ENCODE results near the gene PARG.

Gene PARG

DNA sequence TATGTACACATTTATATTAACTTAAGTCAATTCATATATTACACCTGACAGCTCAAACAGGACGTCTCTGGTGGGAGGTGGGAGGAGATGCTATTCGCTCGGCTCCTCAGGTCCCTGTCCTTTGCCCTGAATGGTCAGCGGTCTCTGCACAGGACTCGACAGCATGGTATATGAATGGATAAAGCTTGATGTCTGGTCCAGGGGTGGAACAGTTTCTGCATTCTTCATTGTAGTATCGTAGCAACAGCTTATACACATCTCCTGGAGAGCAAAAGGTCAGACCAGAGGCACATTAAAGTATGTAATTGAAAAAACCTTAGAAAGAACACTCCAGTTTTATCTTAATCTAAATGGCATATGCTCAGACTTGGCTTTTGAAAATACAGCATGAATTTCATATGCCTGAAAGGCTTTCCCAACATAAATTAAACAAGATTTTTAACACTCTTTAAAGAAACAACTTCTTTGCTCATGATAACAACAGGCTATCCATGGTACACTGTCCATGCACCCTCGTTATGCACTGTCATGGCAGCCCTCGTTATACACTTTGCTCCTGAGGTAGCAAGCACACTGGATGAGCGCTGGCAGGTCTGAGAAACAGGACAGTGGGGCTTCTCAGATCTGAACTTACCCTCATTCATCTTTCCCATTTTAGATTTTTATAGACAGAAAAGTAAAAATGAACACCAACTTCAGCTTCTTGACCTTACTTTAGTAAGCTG is 122.4 kb downstream of the PARG start:
- H3K4me3 ChIP-seq (ENCODE audit: low read depth, low read length): no peak overlapping the region
- TF ChIP-seq, protein P1, sequence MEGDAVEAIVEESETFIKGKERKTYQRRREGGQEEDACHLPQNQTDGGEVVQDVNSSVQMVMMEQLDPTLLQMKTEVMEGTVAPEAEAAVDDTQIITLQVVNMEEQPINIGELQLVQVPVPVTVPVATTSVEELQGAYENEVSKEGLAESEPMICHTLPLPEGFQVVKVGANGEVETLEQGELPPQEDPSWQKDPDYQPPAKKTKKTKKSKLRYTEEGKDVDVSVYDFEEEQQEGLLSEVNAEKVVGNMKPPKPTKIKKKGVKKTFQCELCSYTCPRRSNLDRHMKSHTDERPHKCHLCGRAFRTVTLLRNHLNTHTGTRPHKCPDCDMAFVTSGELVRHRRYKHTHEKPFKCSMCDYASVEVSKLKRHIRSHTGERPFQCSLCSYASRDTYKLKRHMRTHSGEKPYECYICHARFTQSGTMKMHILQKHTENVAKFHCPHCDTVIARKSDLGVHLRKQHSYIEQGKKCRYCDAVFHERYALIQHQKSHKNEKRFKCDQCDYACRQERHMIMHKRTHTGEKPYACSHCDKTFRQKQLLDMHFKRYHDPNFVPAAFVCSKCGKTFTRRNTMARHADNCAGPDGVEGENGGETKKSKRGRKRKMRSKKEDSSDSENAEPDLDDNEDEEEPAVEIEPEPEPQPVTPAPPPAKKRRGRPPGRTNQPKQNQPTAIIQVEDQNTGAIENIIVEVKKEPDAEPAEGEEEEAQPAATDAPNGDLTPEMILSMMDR (IDR thresholded peaks at IDR 0.05; ENCODE audit: low read depth, low read length): no peak
- DNase-seq (ENCODE audit: low read depth, low spot score): no peak
- in situ Hi-C loops (cut with HindIII; ENCODE audit: low sequenced_read_pairs): no loop called here

DNA sequence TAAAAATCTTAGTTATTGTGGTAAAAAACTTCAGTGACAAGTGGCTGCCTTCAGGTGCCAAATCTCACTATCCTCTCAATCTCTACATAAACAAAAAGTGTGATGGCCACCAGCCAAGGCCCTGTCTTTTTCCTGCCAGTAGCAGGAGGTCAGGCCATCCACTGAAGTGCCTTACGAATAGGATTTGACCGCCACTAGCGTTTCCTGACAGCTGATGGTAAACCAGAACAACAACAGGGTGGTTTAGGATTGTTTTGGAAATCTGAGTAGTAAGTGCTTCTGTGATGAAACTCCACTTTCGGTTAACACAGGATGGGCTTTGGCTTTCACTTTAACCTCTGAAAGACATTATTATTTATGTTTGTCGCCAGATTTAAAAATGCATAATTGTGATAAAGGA is 124.0 kb downstream of the PARG start:
- H3K4me3 ChIP-seq (ENCODE audit: low read depth, low read length): no peak overlapping the region
- no peak for DNase-seq (ENCODE audit: low read depth, low spot score)
- in situ Hi-C loops (cut with HindIII; ENCODE audit: low sequenced_read_pairs): no loop called here
- TF ChIP-seq, protein P1 (IDR thresholded peaks at IDR 0.05; ENCODE audit: low read depth, low read length): no peak

DNA sequence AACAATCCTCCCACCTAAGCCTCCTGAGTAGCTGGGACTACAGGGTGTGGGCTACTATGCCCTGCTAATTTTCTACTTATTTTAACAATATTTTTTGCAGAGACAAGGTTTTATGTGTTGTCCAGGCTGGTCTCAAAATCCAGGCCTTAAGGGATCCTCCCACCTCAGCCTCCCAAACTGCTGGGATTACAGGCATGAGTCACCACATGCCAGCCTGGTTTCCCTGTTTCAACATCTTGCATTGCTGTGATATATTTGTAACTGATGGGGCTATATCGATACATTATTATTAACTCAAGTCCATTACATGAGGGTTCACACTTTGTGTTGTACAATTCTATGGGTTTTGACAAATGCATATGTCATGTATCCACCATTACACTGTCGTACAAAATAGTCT is 137.8 kb downstream of the PARG start:
- no peak overlapping the region for H3K4me3 ChIP-seq (ENCODE audit: low read depth, low read length)
- TF ChIP-seq, protein P1 (IDR thresholded peaks at IDR 0.05; ENCODE audit: low read depth, low read length): no peak
- in situ Hi-C loops (cut with HindIII; ENCODE audit: low sequenced_read_pairs): no loop called here
- no peak for DNase-seq (ENCODE audit: low read depth, low spot score)

DNA sequence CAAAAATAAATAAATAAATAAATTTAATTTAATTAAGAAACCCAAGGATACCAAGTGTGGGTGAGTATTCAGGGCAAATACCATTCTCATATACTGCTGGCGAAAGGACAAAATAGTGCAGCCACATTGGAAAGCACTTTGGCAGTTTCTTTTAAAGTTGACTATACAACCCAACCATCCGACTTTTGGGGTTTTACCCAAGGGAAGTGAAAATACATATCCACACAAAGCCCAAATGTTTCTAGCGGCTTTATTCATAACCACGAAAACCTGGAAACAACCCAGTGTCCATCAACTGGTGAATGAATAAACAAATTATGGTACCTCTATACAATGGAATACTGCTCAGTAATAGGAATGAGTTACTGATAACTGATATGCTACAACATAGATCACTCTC is 143.6 kb downstream of the PARG start:
- in situ Hi-C loops (cut with HindIII; ENCODE audit: low sequenced_read_pairs): no loop called here
- no peak for DNase-seq (ENCODE audit: low read depth, low spot score)
- TF ChIP-seq, protein P1 (IDR thresholded peaks at IDR 0.05; ENCODE audit: low read depth, low read length): no peak
- no peak overlapping the region for H3K4me3 ChIP-seq (ENCODE audit: low read depth, low read length)

DNA sequence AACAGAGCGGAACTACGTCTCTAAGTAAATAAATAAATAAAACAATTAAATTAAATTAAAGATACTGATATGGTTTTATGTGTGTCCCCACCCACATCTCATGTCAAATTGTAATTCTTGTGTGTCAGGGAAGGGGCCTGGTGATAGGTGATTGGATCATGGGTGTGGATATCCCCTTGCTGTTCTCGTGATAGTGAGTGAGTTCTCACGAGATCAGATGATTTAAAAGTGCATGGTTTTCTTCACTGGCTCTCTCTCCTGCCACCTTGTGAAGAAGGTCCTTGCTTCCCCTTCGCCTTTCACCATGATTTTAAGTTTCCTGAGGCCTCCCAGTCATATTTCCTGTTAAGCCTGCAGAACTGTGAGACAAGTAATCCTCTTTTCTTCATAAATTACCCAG is 150.7 kb downstream of the PARG start:
- TF ChIP-seq, protein P1 (IDR thresholded peaks at IDR 0.05; ENCODE audit: low read depth, low read length): no peak
- H3K4me3 ChIP-seq (ENCODE audit: low read depth, low read length): no peak overlapping the region
- in situ Hi-C loops (cut with HindIII; ENCODE audit: low sequenced_read_pairs): no loop called here
- DNase-seq (ENCODE audit: low read depth, low spot score): no peak

DNA sequence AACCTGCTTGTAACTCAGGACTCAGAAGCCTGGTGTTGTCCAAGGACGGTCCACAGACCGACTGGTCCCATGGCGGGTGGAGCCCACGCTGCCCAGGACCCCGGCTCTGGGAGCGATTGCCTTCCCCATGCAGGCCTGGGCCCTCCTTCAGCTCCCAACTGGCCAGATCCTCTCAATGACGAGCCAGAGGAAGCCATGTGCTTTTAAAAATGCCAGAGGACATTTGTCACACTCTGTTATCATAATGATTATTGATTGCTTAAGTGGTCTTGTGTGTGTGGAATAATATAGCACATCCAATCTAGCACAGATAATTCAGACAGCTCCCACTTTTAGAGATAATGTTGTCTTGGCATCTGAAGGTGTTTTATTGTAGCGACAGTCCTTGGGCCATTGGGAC is 157.1 kb downstream of the PARG start:
- H3K4me3 ChIP-seq (ENCODE audit: low read depth, low read length): no peak overlapping the region
- DNase-seq (ENCODE audit: low read depth, low spot score): no peak
- in situ Hi-C loops (cut with HindIII; ENCODE audit: low sequenced_read_pairs): no loop called here
- TF ChIP-seq, protein P1 (IDR thresholded peaks at IDR 0.05; ENCODE audit: low read depth, low read length): no peak
